Epidermal melanocyte (primary cell): ENCODE data around the gene MACROH2A2.

Experiments
- DNase-seq: peaks from one replicate; pipeline ENCODE4 v3.0.0; 2011; ENCODE audit warnings: low spot score; ENCODE audit not compliant: insufficient read length

MACROH2A2 gene

GRCh38 chr10:70130878-70131559 lies 78.4 kb downstream of the MACROH2A2 start:
- no peak for DNase-seq

- DNase-seq = no peak
Measured at GRCh38 chr10:70131560-70131937, 78.9 kb downstream of the MACROH2A2 start.

- peak; percentile 78 for DNase-seq
Measured at GRCh38 chr10:70132098-70133029, 79.7 kb downstream of the MACROH2A2 start, which contains the start of gene AIFM2. TSS of gene AIFM2 (minus strand) at chr10:70132825. CDS start at chr10:70124084, 8,741 bp downstream.

GRCh38 chr10:70135046-70135445 lies 82.4 kb downstream of the MACROH2A2 start:
- DNase-seq = no peak

- no peak for DNase-seq
Measured at GRCh38 chr10:70135684-70136083, 83.0 kb downstream of the MACROH2A2 start.

GRCh38 chr10:70137135-70137534 lies 84.5 kb downstream of the MACROH2A2 start:
- DNase-seq = no peak

GRCh38 chr10:70137927-70138883 lies 85.6 kb downstream of the MACROH2A2 start:
- no peak for DNase-seq

GRCh38 chr10:70139151-70139996 lies 86.7 kb downstream of the MACROH2A2 start:
- DNase-seq = no peak

GRCh38 chr10:70139997-70140250 lies 87.3 kb downstream of the MACROH2A2 start:
- DNase-seq = no peak

GRCh38 chr10:70140297-70140696 lies 87.7 kb downstream of the MACROH2A2 start:
- no peak for DNase-seq

- DNase-seq = no peak
Measured at GRCh38 chr10:70142555-70142954, 89.9 kb downstream of the MACROH2A2 start.

- DNase-seq = no peak
Measured at GRCh38 chr10:70144372-70145110, 91.9 kb downstream of the MACROH2A2 start.

GRCh38 chr10:70145166-70145665 lies 92.6 kb downstream of the MACROH2A2 start:
- DNase-seq = no peak

- no peak for DNase-seq
Measured at GRCh38 chr10:70145666-70146488, 93.2 kb downstream of the MACROH2A2 start.

- peak; percentile 99 for DNase-seq
Measured at GRCh38 chr10:70146489-70147258, 94.0 kb downstream of the MACROH2A2 start, which contains the start of gene TYSND1. TSS of gene TYSND1 (minus strand) at chr10:70146700. CDS start at chr10:70146586, 114 bp downstream.

- no peak for DNase-seq
Measured at GRCh38 chr10:70147259-70147625, 94.6 kb downstream of the MACROH2A2 start.

GRCh38 chr10:70148516-70148915 lies 95.9 kb downstream of the MACROH2A2 start:
- no peak for DNase-seq

- DNase-seq = no peak
Measured at GRCh38 chr10:70155255-70155838, 102.7 kb downstream of the MACROH2A2 start.
